ENCODE measurements around the gene HPSE2. TPM values are rescaled to one million over a fixed set of nuclear protein-coding genes. Genes with fewer than 3 reads are reported as not detected.

HPSE2 gene
- total RNA-seq, 2 experiments from 2014 or later = not detected

GRCh38 chr10:99085358-99085757, 150.3 kb downstream of the HPSE2 start:
- Histone ChIP-seq H3K9me3 (ENCODE audit: control insufficient read depth in 1 of 2, insufficient read depth in 1 of 2, low read length in 2 of 2) (peaks cover 0 to 4% of the 10 kb centered on the region in 2 experiments), H3K4me1 (ENCODE audit: insufficient read depth, low read length) (no peaks in the 10 kb centered on the region), H3K36me3 (ENCODE audit: insufficient read depth, low read length) (no peaks in the 10 kb centered on the region), H3K4me3 (ENCODE audit: low read length) (no peak overlapping the region), H3K27me3 (ENCODE audit: control insufficient read depth in 1 of 2, insufficient read depth in 2 of 2, low read length in 2 of 2) (no peaks in the 10 kb centered on the region), H3K27ac (ENCODE audit: low read depth in 1 of 2, low read length in 2 of 2) (no peak overlapping the region)
- ATAC-seq (ENCODE audit: poor library complexity) (no peak), DNase-seq (no peak)
- intact Hi-C loops (cut with DNase I, micrococcal nuclease) = no loop called here
- Mint-ChIP-seq H3K9me3 (peaks cover 7% of the 10 kb centered on the region), H3K27me3 (no peaks in the 10 kb centered on the region), H3K4me1 (ENCODE audit: low read depth) (no peaks in the 10 kb centered on the region), H3K4me3 (no peak overlapping the region), H3K36me3 (ENCODE audit: low read depth) (no peaks in the 10 kb centered on the region), H3K27ac (no peak overlapping the region)
- no peak for TF ChIP-seq CTCF (IDR thresholded peaks at IDR 0.05)
- POLR2A ChIA-PET = no interaction called here
- CTCF ChIA-PET = no interaction called here

GRCh38 chr10:99084161-99084560, 151.5 kb downstream of the HPSE2 start:
- H3K9me3 Mint-ChIP-seq = peaks cover 5% of the 10 kb centered on the region
- no peak overlapping the region for H3K4me3 Mint-ChIP-seq
- intact Hi-C loops (cut with DNase I, micrococcal nuclease) = no loop called here
- Histone ChIP-seq H3K36me3 (ENCODE audit: insufficient read depth, low read length) (no peaks in the 10 kb centered on the region), H3K9me3 (ENCODE audit: control insufficient read depth in 1 of 2, insufficient read depth in 1 of 2, low read length in 2 of 2) (peaks cover 0 to 4% of the 10 kb centered on the region in 2 experiments), H3K27me3 (ENCODE audit: control insufficient read depth in 1 of 2, insufficient read depth in 2 of 2, low read length in 2 of 2) (no peaks in the 10 kb centered on the region), H3K27ac (ENCODE audit: low read depth in 1 of 2, low read length in 2 of 2) (no peak overlapping the region), H3K4me1 (ENCODE audit: insufficient read depth, low read length) (no peaks in the 10 kb centered on the region), H3K4me3 (ENCODE audit: low read length) (no peak overlapping the region)
- ATAC-seq (ENCODE audit: poor library complexity) (no peak), DNase-seq (no peak)
- H3K27me3 Mint-ChIP-seq = no peaks in the 10 kb centered on the region
- TF ChIP-seq CTCF (IDR thresholded peaks at IDR 0.05) = no peak
- no peaks in the 10 kb centered on the region for H3K4me1 Mint-ChIP-seq (ENCODE audit: low read depth)
- POLR2A ChIA-PET = no interaction called here
- no peaks in the 10 kb centered on the region for H3K36me3 Mint-ChIP-seq (ENCODE audit: low read depth)
- CTCF ChIA-PET = interaction anchor here (0.9 kb wide), 1 partner anchor 13 kb away, joined by 4 read pairs; no protein-coding TSS in a partner anchor
- H3K27ac Mint-ChIP-seq = no peak overlapping the region

- no peak overlapping the region for H3K27ac ChIP-seq (ENCODE audit: low read depth in 1 of 2, low read length in 2 of 2)
- H3K9me3 ChIP-seq (ENCODE audit: control insufficient read depth in 1 of 2, insufficient read depth in 1 of 2, low read length in 2 of 2) = peaks cover 3 to 4% of the 10 kb centered on the region in 2 experiments
- Mint-ChIP-seq H3K36me3 (ENCODE audit: low read depth) (no peaks in the 10 kb centered on the region), H3K27me3 (no peaks in the 10 kb centered on the region), H3K9me3 (peaks cover 7% of the 10 kb centered on the region), H3K4me3 (no peak overlapping the region), H3K27ac (no peak overlapping the region), H3K4me1 (ENCODE audit: low read depth) (no peaks in the 10 kb centered on the region)
- H3K27me3 ChIP-seq (ENCODE audit: control insufficient read depth in 1 of 2, insufficient read depth in 2 of 2, low read length in 2 of 2) = no peaks in the 10 kb centered on the region
- POLR2A ChIA-PET = no interaction called here
- no peaks in the 10 kb centered on the region for H3K36me3 ChIP-seq (ENCODE audit: insufficient read depth, low read length)
- ATAC-seq (ENCODE audit: poor library complexity) (no peak), DNase-seq (no peak)
- CTCF ChIA-PET = no interaction called here
- no peaks in the 10 kb centered on the region for H3K4me1 ChIP-seq (ENCODE audit: insufficient read depth, low read length)
- no peak overlapping the region for H3K4me3 ChIP-seq (ENCODE audit: low read length)
- intact Hi-C loops (cut with DNase I, micrococcal nuclease) = no loop called here
- no peak for TF ChIP-seq CTCF (IDR thresholded peaks at IDR 0.05)
Observed at GRCh38 chr10:99080275-99080945, 155.2 kb downstream of the HPSE2 start.

Data from CD4-positive, alpha-beta T cell (primary cell).